ENCODE results near the gene SDF2. TPM values are rescaled to one million over a fixed set of nuclear protein-coding genes. Genes with fewer than 3 reads are reported as not detected.

SDF2 gene
- total and polyA plus RNA-seq, 9 of the 15 experiments (the other 6 are each of a cell fraction or from before 2014, with no cell fraction given), result 41.2 to 132 (median 65.6) TPM

DNA sequence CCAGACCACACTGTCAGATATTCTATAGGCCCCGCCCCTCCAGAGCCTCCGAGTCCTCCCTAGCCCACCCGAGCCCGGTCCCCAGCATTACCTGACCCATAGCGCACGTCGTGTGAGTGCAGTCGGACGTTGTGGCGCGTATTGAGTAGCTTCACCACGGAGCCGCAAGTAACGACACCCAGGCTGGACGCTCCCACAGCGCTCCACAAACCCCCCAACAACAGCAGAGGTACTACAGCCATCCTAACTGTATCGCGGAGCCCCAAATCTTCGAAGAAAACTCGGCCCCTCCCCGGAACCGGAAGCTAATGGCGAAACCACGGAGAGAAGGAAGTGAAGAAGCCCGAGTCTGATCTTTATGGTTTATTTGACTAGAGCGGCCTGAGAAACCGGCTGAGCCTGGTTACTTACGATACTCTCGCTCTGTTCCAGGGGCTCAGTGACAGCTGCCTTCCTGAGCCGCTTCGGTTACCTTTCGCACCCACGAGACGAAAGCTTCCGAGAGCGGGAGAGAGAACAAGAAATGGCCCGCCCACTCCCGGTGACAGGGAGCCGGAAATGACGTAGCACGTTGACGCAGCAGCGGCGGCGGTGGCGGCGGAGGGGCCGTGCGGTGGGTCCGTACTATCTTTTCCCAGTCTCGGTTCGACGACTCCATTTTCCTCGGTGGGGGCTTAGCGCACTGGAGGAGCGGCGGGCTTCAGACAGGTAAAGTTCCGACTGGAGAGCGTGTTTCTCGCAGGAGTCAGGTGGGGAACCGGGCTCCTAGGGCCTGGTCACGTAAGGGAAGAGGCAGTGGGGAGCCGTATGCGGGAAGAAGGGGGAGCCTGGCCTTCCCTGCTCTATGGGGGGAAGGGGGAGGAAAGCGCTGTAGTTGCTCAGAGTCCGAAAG lies at the start of gene SDF2, which contains the start of gene SUPT6H (continued):
- TF ChIP-seq NFRKB (IDR thresholded peaks at IDR 0.05; ENCODE audit: low read depth) (peak; percentile 93), CBX1 (IDR thresholded peaks at IDR 0.05; ENCODE audit: low read depth) (peak; percentile 86; the same call in 1 of the 2 replicates), ZNF764 (CRISPR knock-in tag; IDR thresholded peaks at IDR 0.05; ENCODE audit: low read depth) (no peak), ZNF12 (CRISPR knock-in tag; IDR thresholded peaks at IDR 0.05) (0 out of 2 replicates have a peak, but pooled peaks have one; percentile 32), ATF3 (IDR thresholded peaks at IDR 0.05) (peak; percentile 86), ATF3 (CRISPR knock-in tag; conservative IDR thresholded peaks at IDR 0.05) (peak; percentile 70; the same call in 1 of the 2 replicates), YY1 (IDR thresholded peaks at IDR 0.05; ENCODE audit: borderline replicate concordance in 1 of 3, control insufficient read depth in 1 of 3, extremely low read depth in 1 of 3, insufficient read depth in 3 of 3, insufficient read length in 1 of 3, insufficient replicate concordance in 2 of 3, low read depth in 1 of 3, low read length in 2 of 3) (peak; percentile 22 to 88 (median 40)), GTF2E2 (tag; IDR thresholded peaks at IDR 0.05) (peak; percentile 70; the same call in 1 of the 2 replicates), MNT (conservative IDR thresholded peaks at IDR 0.05) (peak; percentile 88 to 94), FOS (IDR thresholded peaks at IDR 0.05; ENCODE audit: extremely low read depth, insufficient read length) (no peak), MECOM (CRISPR knock-in tag; IDR thresholded peaks at IDR 0.05) (peak; percentile 21; the same call in 1 of the 2 replicates), BCOR (IDR thresholded peaks at IDR 0.05) (peak; percentile 49; the same call in 1 of the 2 replicates), KDM1A (IDR thresholded peaks at IDR 0.05) (no peak), PCBP2 (IDR thresholded peaks at IDR 0.05; ENCODE audit: low read depth, low read length, poor library complexity, severe bottlenecking) (no peak), KDM5B (IDR thresholded peaks at IDR 0.05; ENCODE audit: insufficient replicate concordance, low read depth, low read length) (peak; percentile 93), ZNF354B (CRISPR knock-in tag; IDR thresholded peaks at IDR 0.05) (no peak), SMAD1 (IDR thresholded peaks at IDR 0.05; ENCODE audit: low read depth, low read length, partially characterized antibody) (peak; percentile 28), HNRNPLL (IDR thresholded peaks at IDR 0.05; ENCODE audit: low read depth, low read length, poor library complexity, severe bottlenecking) (peak; percentile 91), KLF1 (tag; IDR thresholded peaks at IDR 0.05) (peak; percentile 51; the same call in 1 of the 2 replicates), NCOA6 (IDR thresholded peaks at IDR 0.05) (peak; percentile 85)
- TF ChIP-seq, protein P1, sequence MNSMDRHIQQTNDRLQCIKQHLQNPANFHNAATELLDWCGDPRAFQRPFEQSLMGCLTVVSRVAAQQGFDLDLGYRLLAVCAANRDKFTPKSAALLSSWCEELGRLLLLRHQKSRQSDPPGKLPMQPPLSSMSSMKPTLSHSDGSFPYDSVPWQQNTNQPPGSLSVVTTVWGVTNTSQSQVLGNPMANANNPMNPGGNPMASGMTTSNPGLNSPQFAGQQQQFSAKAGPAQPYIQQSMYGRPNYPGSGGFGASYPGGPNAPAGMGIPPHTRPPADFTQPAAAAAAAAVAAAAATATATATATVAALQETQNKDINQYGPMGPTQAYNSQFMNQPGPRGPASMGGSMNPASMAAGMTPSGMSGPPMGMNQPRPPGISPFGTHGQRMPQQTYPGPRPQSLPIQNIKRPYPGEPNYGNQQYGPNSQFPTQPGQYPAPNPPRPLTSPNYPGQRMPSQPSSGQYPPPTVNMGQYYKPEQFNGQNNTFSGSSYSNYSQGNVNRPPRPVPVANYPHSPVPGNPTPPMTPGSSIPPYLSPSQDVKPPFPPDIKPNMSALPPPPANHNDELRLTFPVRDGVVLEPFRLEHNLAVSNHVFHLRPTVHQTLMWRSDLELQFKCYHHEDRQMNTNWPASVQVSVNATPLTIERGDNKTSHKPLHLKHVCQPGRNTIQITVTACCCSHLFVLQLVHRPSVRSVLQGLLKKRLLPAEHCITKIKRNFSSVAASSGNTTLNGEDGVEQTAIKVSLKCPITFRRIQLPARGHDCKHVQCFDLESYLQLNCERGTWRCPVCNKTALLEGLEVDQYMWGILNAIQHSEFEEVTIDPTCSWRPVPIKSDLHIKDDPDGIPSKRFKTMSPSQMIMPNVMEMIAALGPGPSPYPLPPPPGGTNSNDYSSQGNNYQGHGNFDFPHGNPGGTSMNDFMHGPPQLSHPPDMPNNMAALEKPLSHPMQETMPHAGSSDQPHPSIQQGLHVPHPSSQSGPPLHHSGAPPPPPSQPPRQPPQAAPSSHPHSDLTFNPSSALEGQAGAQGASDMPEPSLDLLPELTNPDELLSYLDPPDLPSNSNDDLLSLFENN (IDR thresholded peaks at IDR 0.05; ENCODE audit: low read depth in 2 of 2, low read length in 2 of 2), result peak in 1 of 2 experiments; percentile 37; a peak in 1 of 4 replicates
